NCI-H446 (cell line): ENCODE results near the gene HM13.
"Not testable (repeated sequence)": the region's sequence is repeated elsewhere in the genome, so short reads cannot be mapped to it uniquely, and the experiment has no call there.

Source experiments
- DNase-seq, 2 experiments: peaks; one replicate each; lab custom pipeline; 2025; lab: John Stamatoyannopoulos, UW

The HM13 gene

GRCh38 chr20:31500527-31500926, 13.7 kb upstream of the HM13 start:
- DNase-seq, result no peak

- DNase-seq, result peak; percentile 29 to 82
Observed at GRCh38 chr20:31502884-31503673, 11.2 kb upstream of the HM13 start.

DNA sequence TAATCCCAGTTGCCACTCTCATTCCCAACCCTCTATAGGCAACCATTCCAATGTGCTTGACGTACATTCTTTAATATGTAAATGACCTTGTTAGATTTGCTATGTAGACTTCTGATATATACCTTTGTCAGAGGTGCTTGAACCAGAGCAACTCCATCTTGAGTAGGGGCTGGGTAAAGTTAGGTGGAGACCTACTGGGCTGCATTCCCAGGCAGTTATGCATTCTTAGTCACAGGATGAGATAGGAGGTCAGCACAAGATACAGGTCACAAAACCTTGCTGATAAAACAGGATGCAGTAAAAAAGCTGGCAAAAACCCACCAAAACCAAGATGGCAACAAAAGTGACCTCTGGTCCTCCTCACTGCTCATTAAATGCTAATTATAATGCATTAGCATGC, 8.3 kb upstream of the HM13 start:
- DNase-seq, result no peak

DNA sequence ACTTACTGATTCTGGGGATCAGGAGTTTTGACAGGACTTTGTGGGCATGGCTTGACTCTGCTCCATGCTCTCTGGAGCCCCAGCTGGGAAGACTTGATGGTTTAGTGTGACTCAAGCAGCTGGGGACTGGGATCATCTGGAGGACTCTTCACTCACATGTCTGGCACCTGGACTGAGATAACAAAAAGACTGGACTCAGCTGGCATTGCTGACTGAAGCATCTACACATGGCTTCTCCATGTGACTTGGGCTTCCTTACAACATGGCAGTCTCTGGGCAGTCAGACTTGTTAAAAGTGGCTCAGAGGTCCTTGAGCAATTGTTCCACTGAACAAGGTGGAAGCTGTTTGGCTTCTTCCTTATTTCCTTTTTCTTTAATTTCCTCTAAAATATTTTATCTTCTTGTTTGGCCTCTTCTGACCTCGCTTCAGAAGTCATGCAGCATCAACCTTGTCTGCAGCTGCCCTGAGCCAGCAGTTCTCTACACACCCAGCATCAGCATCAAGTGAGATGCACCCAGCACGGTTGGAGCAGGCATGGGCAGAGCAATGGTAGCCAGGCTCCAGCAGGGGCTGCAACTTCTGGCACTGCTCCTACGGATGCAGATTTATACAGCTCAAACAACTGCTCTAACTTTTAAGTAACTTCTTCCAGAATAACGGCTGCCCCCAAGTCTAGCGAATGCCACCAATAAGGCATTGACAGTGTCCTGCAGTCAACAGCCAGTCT, 5.6 kb upstream of the HM13 start:
- no peak for DNase-seq

DNA sequence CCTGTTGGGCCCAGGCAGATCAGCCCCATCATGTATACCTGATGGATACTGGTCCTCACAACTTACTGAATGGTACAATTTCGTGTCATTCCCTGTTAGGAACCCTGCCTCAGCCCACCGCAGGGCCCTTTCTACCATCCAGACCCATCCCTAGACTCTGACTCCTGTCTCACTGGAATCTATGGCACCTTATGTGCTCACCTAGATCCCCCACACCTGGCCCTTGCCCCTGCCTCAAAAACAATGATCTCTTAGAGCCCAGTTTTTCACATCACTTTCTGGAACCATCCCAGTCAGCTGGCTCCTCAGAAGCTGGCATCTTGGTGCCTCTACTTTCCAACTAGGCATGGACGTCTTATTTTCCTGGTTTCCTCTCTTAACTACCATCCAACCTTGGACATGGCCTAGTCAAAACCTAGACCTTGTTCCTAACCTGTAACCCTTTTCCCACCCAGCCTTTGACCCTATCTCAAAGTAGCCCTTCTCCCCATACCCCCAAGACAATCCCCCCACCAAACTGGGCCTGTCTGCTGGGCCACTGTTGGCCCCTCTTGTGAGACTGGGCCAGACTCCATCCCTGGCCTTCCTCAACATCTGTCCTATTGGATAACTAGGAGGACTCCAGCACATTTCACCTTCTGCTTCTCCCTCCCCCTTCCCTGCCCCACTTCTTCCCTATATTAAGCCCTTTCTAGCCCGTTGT, 981 bp downstream of the HM13 start:
- no peak for DNase-seq

DNA sequence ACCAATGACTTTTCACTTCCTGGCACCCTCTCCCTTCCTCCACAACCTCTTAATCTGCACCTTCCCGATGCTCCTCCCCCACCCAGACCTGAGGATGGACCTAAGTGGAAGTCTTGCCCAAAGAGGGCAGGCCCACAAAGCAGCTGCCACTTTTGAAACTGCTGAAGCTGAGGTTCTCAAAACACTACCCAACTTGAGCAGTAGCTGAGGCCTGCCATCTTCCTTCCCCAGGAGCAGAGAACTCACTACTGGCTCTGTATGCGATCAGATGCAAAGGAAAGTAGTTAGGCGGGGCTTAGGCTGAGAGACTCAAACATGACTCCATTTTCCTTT, 1.5 kb downstream of the HM13 start:
- no peak for DNase-seq

DNA sequence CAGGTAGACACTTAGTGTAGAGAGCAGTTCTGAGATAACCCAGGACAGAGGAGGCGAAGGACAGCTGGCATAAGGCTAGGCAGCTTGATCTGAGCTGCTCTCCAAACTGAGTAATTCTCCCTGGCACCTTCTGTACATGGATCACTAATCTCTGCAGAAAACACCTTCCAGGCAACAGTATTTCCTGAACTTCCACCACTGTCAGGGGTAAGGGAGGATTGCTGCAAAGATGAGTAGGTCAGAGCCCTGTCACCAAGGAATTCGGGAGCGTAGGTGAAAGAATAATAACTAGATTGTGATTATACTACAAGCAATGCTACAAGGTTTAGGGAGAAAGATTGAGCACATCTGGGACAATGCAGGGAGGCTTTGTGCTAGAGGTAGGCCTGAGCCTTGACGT, 1.9 kb downstream of the HM13 start:
- DNase-seq, result no peak

DNA sequence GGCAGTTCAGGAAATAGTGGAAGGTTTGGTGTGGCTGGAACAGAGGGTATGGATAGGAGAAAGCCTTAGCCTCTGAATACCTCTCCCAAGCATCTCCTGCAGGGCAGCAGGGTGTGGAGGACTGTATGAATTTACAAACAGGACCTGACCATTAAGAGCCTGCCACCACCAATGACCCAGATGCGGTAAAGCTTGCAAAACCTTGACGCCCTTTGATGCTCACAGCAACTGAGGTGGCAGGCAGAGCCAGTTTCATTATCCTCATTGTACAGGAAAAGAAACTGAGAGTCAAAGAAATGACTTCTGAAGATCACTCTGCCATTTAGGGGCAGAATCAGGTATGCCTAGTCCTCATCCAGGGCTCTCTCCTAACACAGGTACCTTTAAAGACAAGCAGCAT, 2.4 kb downstream of the HM13 start:
- DNase-seq, result no peak

- no peak for DNase-seq
Observed at GRCh38 chr20:31517373-31517772, 3.1 kb downstream of the HM13 start.

GRCh38 chr20:31521267-31521666, 7.0 kb downstream of the HM13 start:
- not testable (repeated sequence) for DNase-seq

DNA sequence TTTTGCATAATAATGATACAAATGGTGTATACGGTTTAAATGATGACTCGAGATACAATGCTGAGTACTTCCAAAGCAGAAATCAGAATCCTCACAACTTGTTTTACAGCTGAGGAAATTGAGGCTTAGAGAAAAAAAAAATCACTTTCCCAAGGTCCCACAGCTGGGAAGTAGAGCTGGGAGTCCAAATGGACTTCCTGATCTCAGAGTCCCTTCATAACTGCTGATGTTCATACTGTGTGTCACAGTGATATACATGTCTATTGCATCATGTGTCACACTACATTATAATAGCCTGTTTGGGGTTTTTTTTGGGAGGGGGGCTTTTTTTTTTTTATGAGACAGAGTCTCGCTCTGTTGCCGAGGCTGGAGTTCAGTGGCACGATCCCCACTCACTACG, 8.5 kb downstream of the HM13 start:
- no peak for DNase-seq

DNA sequence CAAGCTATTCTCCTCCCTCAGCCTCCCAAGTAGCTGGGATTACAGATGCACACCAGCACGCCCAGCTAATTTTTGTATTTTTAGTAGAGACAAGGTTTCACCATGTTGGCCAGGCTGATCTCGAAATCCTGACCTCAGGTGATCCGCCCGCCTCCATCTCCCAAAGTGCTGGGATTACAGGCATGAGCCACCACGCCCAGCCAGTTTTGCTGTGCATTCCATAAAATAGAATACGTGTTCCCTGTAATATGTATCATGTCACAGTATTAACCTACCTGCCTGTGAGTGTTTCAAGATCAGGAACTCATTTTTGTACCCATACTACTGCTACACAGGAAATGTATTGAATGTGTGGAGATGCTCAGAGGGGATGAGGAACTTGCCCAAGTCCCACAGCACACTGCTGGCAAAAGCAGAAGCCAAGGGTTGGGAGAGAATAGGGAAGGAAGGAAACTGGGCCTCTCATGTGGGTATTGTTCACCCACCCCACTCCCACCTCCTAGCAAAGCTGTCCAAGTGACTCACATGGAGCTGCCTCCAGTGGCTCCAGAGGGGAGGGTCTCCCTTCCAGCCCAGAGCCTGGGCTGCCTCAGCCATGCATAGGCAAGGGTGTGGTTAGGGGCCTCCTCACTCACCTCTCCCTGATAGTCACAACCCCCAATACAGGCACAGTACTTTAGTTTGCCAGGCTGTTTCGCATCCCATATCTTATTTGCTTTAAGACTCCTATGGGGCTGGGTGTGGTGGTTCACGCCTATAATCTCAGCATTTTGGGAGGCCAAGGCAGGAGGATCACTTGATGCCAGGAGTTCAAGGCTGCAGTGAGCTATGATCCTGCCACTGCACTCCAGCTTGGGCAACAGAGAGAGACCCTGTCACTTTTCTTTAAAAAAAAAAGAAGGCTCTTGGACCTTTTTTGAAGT, 9.4 kb downstream of the HM13 start:
- DNase-seq, result no peak

DNA sequence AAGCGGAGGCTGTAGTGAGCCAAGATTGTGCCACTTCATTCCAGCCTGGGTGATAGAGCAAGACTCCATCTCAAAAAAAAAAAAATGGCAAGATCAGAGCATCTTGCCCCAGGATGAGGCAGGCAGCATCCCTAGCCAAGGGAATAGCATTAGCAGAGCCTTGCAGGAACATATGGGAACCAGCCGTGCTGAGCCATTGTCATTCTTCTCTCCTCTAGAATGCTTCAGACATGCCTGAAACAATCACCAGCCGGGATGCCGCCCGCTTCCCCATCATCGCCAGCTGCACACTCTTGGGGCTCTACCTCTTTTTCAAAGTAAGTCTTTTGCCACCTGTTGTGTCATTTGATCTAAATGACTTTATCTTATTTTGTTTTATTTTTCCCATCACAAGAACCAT, 13.0 kb downstream of the HM13 start:
- DNase-seq, result no peak

DNA sequence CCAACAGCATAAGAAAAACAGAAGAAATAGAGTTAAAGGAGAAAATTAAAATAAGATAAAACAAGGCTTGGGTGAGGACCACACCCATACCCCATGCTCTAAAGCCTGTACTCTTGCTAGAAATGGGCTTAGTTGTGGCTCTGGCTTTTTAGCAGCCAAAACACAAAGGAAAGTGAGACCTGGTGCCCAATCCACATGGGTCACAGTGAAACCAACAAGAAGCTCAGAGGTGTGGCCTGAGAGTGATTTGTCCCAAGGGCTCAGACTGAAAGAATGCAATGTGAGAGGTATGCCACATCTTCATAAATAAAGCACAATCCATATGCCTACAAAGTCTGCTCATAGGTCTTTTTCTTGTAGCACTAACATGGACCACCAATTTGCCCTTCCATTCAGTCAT, 21.1 kb downstream of the HM13 start:
- DNase-seq, result no peak

GRCh38 chr20:31536575-31536974, 22.3 kb downstream of the HM13 start:
- DNase-seq, result no peak

- no peak for DNase-seq
Observed at GRCh38 chr20:31537116-31537871, 23.1 kb downstream of the HM13 start.

DNA sequence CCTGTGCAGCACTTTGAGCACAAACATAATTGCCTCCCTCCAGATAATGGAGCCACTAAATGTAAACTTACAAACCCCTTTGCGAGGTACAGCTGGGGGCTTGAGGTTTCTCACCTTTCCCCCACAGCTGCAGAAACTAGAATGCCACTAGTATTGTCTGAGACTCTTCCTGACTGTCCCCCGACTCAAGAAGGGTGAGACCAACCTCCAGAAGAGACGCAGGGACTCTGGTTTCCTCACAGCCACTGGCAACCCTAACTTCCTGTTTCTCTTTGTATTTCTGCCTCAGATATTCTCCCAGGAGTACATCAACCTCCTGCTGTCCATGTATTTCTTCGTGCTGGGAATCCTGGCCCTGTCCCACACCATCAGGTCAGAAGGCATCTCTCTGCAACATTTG, 23.6 kb downstream of the HM13 start:
- DNase-seq, result no peak

DNA sequence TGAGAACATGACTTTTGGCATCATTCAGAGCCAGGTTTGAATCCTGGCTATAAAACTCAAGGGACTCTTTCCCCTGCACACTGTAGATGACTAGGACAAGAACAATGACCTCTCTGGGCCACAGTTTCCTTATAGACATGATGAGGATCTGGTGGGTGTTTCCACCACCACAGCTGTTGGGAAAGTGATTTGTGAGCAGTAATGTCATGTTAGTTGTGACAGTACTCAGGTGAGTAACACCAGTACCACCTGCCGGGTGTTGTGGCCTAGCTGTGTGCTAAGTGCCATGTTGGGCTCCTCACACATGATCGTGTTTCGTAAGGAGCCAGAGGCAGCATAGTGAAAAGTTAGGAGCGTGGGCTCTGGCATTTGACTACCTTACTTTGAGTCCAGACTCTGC, 24.1 kb downstream of the HM13 start:
- no peak for DNase-seq

DNA sequence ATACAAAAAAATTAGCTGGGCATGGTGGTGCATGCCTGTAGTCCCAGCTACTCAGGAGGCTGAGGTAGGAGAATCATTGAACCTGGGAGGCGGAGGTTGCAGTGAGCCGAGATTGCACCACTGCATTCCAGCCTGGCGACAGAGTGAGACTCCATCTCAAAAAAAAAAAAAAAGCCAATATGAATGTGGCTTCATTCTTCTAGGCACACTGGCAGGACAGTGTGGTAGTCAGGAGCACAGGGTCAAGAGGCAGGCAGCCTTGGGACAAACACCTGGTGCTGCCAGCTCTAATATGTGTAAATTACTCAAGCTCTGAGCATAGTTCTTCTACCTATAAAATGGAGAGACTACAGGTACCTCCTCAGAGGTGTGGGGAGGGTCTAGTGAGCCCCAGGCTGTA, 25.4 kb downstream of the HM13 start:
- DNase-seq, result not testable (repeated sequence)

DNA sequence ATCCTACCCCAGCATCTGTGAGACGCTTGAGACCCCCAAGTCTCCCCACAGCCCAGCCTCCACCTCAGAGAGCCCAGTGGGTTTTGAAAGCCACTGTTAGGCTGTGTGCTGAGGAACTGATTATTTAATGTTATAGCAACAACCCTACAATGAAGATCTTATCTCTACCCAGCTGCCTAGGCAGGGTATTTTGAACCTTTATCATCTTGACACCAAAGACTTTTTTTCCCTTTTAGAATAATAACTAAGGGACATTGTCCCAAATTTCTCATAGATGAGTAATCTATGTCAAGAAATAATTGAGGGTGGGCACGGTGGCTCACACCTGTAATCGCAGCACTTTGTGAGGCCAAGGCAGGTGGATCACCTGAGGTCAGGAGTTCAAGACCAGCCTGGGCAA, 26.2 kb downstream of the HM13 start:
- DNase-seq, result no peak

- no peak for DNase-seq
Observed at GRCh38 chr20:31542201-31542842, 28.1 kb downstream of the HM13 start.
